Activated T-cell treated with anti-CD3 and anti-CD28 coated beads for 4 hours (primary cell): ENCODE data around the gene DPYSL3.
"Not testable (repeated sequence)": the region's sequence is repeated elsewhere in the genome, so short reads cannot be mapped to it uniquely, and the experiment has no call there.

Experiments
- DNase-seq: peaks from one replicate; pipeline ENCODE4 v3.0.0-alpha.2; 2020

DPYSL3 gene

GRCh38 chr5:147509710-147510651 lies at the start of gene DPYSL3:
DPYSL3 (minus strand) TSS chr5:147510068; CDS start chr5:147509858, 210 bp downstream.
- no peak for DNase-seq

GRCh38 chr5:147558826-147559225 lies 49.0 kb upstream of the DPYSL3 start:
- no peak for DNase-seq

GRCh38 chr5:147557876-147558745 lies 48.2 kb upstream of the DPYSL3 start:
- no peak for DNase-seq

- no peak for DNase-seq
Measured at GRCh38 chr5:147555176-147555575, 45.3 kb upstream of the DPYSL3 start.

- no peak for DNase-seq
Measured at GRCh38 chr5:147554261-147554817, 44.5 kb upstream of the DPYSL3 start.

GRCh38 chr5:147553817-147554216 lies 43.9 kb upstream of the DPYSL3 start:
- DNase-seq, result not testable (repeated sequence)

- no peak for DNase-seq
Measured at GRCh38 chr5:147552897-147553296, 43.0 kb upstream of the DPYSL3 start.

GRCh38 chr5:147551677-147552076 lies 41.8 kb upstream of the DPYSL3 start:
- no peak for DNase-seq

- DNase-seq, result no peak
Measured at GRCh38 chr5:147547730-147548129, 37.9 kb upstream of the DPYSL3 start.

GRCh38 chr5:147544556-147544955 lies 34.7 kb upstream of the DPYSL3 start:
- DNase-seq, result no peak

GRCh38 chr5:147539053-147539452 lies 29.2 kb upstream of the DPYSL3 start:
- no peak for DNase-seq

- no peak for DNase-seq
Measured at GRCh38 chr5:147538236-147538635, 28.4 kb upstream of the DPYSL3 start.

- no peak for DNase-seq
Measured at GRCh38 chr5:147534172-147534951, 24.5 kb upstream of the DPYSL3 start.

GRCh38 chr5:147532156-147532555 lies 22.3 kb upstream of the DPYSL3 start:
- DNase-seq, result no peak

- DNase-seq, result no peak
Measured at GRCh38 chr5:147530530-147531389, 20.9 kb upstream of the DPYSL3 start.

GRCh38 chr5:147523069-147523468 lies 13.2 kb upstream of the DPYSL3 start:
- DNase-seq, result no peak

- no peak for DNase-seq
Measured at GRCh38 chr5:147522435-147522834, 12.6 kb upstream of the DPYSL3 start.

- no peak for DNase-seq
Measured at GRCh38 chr5:147520450-147520849, 10.6 kb upstream of the DPYSL3 start.

GRCh38 chr5:147519380-147519779 lies 9.5 kb upstream of the DPYSL3 start:
- DNase-seq, result no peak

GRCh38 chr5:147517383-147517782 lies 7.5 kb upstream of the DPYSL3 start:
- no peak for DNase-seq

- DNase-seq, result no peak
Measured at GRCh38 chr5:147515269-147515668, 5.4 kb upstream of the DPYSL3 start.
